Pons (tissue), 1 donor: ENCODE measurements around the gene TCEA2.

Experiments
- DNase-seq: peaks from one replicate; pipeline ENCODE4 v3.0.0-alpha.2; 2016; ENCODE audit warnings: low spot score

Gene TCEA2

DNA sequence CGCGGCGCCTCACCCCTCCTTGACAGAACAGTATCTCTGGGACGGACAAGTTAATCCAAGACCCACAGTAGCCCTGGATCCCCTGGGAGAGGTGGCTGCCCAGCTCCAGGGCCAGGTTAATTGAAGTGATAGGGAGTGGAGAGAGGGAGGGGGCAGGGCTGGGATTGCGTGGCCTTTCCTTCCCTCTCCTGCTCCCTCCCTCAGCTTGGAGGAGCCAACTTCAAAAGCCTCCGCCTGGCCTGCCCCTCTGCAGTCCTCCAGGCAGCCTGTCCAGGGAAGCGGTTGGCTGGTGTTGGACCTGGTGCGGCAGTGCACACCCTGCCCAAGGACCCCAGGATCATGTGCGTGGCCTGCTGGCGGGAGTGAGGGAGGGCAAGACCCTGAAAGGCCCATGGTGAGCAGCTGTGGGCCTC lies 27.1 kb upstream of the TCEA2 start, which contains the start of gene C20orf204:
Gene C20orf204, plus strand, starts transcription at position 250 of the 413 bp plus-strand sequence. Its CDS starts 142 bp downstream, at position 392.
- DNase-seq: no peak

DNA sequence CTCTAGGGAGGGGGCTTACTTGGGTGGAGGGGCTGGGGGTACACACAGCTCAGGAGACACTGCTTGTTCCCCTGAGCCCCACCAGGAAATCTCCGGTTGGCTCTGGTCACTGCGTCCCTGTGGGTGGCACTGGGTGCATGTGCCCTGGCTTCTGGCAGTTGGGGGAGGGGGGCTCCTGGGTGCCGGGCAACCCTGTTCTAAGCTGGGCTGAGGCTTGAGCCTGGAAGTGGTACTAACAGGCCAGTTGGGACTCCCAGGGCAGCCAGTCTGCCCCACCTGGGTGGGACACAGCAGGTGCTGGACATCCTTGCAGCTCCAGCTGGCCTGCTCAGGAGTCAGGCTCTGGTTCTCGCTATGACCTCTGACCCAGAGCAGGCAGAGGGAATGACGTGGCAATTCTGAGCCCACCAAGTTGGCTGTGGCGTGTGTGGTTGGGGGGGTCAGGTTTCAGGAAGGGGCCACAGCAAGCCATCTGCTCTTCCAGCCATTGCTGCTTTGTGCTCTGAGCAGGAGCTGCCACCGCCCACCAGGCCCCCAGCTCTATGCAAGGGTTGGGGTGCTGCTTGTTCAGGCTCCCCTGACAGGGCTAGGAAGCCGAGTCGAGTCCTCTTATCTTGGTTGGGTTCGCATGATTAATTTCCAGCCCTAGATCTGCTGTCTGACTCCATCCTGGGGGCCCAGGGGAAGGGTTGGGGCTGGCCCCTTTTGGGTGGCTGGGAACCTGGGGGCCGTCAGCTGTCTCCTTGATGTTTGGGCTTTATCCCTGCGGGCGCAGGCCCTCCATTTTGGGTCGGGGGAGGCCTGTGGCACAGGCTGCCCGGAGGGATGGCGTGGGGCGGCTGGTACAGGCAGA lies 26.4 kb upstream of the TCEA2 start:
- no peak for DNase-seq

DNA sequence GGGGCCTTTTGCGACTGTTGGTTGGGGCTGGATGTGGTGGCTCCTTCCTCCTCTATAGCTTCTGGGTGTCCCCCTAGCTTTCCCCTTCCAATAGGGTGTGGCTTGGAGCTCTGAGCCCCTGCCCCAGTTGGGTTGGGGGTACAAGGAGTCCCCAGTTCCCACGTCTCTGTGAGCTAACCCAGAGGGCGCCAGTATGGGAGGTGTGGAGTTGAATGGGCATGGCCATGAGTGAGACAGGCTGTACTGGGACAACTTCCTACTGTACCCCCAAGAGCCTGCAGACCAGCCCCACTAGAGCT lies 25.9 kb upstream of the TCEA2 start:
- no peak for DNase-seq

DNA sequence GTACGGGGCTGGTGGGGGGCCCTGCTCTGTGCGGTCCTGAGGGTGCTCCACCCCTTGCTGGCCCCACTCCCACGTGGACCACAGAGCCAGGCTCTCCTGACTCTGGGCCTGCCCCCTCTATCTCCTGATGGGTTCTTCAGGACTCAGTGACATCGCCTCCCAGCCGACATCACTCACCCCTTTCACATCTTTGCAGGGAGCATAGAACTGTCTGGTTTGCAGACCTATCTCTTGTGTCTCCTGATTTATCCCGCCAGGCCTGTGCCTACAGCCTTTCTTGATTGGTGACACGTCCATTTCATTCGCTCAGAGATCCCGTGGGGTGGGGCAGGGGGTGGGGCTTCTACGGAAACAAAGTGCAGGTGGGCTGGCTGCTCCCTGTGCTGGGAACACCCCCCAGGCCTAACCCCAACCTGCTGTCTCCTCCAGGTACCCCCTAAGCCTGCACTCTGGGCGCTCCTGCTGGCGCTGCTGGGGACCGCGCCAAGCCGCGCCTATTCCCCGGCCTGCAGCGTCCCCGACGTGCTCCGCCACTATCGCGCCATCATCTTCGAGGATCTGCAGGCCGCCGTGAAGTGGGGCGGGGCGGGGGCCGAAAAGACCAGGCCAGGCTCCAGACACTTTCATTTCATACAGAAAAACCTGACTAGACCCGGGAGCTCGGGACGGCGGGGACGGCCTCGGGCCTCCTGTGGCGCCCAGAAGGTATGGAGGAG lies 25.3 kb upstream of the TCEA2 start:
- no peak for DNase-seq

DNA sequence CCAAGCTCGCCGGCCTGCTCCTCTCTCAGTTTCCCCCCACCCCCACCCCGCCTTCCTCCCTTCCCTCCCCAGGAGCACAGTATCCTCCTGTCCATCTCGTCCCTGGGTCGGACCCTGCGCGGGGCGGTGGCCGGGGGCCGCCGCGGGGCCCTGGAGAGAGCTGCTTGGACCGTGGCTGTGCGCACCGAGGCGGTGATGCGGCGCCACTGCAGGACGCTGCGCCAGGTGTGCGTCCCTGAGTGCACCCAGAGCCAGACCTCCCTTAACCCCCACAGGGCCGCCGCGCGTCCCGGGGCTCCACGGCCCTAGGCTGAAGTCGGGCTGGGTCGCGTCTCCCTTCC lies 24.8 kb upstream of the TCEA2 start:
- DNase-seq: no peak

DNA sequence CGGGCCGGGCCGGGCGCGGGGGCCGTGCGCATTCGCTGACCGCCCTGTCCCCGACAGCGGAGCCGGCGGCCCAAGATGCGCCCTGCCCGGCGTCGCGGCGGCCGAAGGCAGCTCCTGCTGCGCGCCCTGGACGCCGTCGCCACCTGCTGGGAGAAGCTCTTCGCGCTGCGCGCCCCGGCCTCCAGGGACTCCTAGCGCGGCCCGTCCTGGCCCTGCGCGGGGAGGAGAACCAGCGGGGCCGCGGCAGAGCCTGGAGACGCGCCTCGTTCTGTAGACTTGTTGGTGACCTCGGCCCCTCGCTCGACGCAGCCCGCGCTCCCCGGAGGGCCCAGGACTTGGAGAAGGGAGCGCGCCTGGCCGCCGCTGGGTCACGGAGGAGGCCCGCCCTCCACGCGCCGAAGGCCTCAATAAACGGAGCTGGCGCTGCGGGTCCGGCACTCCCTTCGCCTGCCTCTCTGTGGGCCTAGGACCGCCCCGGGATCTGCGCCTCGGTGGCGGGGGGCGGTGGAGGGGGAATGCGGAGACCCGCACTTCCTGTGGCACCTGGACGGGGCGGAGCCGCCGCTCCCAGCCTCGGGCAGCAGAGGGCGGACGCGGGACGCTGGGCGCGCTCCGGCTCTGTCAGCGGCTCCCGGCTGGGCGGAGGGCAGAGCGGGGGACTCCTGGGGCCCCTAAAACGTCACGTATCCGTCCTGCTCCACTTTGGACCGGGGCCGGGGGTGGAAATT lies 24.3 kb upstream of the TCEA2 start:
- DNase-seq: no peak

DNA sequence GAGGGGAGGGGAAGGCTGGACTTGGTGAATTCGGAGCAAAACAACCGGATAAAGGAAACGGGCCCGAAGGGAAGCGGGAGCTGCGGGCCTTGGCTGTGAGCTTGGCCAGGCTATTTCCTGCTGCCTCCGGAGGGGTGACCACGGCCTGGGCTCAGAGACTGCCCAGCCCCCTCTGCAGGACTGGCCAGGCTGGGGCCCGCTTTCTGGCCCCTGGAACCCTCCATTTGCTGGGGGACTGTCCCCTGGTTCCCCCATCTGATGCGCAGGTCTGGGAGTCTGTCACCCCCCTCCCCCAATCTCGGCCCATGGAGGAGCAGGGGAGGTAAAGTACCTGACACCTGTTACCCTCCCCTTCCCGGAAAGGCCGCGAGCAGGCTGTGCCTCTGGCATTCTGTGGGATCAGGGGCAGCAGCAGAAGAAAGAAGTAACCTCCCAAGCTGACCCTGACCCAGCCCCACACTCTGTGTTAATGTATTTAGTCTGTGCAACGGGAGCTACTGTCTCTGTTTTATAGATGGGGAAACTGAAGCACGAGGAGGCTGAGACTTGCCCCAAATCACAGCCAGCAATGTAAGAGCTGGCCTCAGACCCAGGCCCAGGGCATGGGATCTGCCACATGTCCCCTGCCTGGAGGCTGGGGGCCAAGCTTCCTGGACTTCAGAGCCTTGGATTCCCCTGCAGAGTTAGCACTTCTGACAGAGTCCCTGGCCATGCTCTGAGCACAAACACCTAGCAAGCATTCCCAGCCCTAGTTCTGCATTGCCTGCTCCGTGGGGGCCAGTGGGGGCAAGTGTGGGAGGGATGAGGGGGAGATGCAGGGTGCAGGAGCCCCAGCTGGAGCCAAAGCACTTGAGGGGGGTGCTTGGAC lies 23.5 kb upstream of the TCEA2 start:
- no peak for DNase-seq

DNA sequence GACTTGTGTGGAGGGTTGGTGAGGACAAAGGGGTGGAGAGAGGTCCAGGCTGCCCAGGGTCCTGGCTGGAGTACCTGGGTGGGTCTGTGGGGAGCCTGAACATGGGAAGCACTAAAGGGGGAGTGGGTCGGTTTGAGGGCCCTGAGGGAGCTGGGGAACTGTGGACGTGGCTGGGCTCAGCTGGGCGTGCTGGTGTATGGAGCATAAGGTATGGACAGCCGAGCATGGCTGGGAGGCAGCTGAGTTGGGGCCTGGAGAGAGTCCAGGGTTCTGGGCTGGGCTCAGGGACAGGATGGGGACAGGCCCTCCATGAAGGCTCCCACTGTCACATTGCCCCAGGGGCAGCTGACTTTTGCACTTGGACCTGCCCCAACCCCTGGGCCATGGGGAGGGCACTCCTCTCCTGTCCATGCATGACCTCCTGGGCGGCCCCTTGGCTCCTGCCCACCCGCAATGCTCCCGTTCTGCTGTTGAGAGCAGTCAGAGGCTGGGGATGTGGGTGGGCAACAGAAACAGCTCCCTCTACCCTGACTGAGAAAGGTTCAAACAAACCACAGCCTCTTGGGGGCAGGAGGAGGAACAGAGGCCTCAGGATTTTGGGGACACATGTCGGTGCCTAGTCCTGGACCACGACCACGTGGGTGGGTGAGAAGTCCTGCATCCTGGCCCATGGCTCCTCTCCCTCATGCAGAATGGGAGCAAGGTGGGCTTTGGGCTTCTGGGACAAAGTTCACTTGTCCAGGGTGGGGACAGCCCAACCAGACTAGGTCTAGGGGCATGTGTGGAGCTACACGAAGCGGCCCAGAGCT lies 22.6 kb upstream of the TCEA2 start:
- no peak for DNase-seq

DNA sequence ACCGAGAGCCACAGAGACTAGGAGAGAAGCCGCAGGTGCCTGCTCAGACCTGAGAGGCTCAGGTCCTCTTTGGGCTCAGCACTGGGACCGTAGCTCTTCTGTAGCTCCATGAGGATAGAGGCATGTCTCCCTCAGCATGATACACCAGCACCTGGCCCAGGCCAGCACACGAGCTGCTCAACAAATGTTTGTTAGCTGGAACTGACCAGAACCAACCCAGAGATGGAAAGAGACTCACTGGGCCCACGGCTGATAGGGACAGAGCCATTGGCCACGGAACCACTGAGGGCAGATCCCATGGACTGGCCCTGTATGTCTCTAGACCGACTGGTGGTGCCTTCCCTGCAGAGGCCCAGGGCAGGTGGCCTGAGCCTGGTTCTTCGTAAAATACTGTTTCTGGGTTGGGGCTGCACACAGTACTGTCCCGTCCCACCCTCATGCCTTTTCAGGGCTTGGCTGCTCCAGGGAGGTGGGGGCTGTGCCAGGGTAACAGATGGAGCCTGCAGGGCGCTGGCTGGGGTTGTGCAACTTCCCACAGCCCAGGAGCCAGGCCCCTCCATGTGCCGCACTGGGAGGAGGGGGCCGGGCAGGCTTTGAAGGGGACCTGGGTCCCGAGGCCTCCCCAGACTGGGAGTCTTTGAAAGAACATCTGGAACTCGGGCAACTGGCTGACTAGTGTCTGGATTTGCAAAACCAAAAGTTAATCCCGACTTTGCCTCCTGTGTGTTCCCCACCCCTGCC lies 21.8 kb upstream of the TCEA2 start:
- no peak for DNase-seq

DNA sequence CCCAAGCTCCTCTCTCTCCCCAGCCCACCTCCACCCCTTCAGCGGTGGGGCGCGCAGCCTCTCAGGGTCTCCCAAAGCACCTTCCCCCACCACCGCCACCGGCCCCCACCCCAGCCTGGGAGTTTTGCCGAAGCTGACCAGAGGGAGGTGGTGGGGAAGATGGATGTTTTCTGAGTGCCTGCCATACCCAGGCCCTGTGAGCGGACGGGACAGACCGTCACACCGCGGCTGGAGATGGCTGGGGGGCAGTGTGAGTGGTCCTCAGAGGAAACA lies 21.3 kb upstream of the TCEA2 start:
- no peak for DNase-seq

DNA sequence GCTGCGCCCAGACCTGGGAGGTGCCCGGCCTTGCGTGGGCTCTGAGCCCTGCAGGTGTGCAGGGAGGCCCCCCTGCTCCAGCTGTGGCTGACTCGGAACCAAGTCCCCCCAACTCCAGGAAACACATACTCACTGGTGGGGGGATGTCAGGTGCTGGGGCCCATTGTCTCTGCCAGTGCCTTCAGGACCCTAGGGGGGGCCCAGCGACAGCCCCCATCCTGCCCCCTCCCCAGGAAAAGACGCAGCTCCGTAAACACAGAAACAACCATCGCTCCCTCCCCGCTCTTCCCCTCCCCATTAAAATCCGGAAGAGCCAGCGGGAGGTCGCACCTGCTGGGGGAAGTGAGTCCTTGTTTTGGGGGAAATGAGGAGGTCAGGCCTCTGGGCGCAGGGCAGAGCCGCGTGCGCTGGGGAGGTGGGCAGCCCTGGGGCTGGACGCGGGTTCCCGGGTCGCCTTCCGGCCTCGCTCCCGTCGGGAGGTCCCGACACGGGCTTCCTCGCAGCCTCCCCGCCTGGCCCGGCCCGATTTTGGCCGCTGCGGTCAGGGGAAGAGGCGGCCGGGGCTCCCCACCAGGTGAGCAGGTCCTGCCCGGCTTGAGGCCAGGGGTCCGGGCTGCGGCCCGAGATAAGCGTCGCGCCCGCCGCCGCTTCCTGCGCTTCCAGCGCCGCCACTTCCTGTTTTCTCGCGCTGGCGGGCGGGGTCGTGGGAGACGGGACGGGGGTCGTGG lies 20.8 kb upstream of the TCEA2 start:
- DNase-seq: no peak

DNA sequence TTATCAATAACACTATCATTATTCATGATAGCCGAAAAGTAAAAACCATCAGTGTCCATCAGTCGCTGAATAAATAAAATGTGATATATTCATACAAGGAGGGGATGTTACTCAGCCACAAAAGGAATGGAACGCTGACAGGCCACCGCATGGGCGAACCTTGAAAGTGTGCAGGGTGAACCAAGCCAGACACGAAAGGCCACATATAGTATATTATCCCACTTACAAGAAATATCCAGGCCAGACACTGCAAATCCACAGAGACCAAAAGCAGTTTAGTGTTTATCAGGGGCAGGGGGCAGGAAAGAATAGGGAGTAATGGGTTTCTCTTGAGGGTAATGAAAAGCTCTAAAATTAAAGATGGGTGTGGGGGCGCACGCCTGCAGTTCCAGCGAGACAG lies 19.2 kb upstream of the TCEA2 start:
- DNase-seq: no peak

DNA sequence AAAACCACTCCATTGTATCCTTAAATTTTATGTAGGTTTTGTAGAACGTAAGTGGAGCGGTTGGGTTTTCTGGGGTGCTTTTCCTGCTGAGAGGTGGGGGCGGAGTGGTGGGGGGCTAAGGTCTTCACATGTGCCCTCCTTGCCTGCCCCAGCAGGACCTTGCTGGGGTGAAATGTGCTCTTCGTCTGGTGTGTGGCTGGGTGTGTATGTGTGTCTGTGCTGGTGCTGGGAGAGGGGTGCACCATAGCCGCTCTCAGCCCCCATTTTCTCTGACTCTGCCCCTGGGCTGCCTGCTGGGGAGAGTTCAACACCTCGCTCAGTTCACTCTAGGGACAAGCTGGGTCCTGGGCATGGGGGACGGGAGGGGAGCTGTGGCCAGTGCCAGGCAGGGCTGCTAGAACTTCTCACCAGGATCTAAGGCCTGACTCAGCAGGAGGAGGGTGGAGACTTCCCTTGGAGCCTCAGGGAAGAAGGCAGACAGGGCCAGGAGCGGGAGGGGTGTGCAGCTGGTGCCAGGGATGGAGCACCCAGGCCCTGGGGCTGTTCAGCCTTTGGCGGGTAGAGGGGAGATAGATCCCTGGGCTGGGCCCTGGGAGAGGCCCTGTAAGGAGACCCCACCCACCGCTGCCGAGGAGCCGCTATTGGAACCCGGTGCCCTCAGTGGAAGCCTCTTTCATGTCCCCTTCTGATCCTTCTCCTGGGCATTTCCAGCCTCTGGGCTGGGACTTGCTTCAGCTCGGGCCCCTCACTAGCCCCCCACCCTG lies 18.3 kb upstream of the TCEA2 start:
- no peak for DNase-seq

DNA sequence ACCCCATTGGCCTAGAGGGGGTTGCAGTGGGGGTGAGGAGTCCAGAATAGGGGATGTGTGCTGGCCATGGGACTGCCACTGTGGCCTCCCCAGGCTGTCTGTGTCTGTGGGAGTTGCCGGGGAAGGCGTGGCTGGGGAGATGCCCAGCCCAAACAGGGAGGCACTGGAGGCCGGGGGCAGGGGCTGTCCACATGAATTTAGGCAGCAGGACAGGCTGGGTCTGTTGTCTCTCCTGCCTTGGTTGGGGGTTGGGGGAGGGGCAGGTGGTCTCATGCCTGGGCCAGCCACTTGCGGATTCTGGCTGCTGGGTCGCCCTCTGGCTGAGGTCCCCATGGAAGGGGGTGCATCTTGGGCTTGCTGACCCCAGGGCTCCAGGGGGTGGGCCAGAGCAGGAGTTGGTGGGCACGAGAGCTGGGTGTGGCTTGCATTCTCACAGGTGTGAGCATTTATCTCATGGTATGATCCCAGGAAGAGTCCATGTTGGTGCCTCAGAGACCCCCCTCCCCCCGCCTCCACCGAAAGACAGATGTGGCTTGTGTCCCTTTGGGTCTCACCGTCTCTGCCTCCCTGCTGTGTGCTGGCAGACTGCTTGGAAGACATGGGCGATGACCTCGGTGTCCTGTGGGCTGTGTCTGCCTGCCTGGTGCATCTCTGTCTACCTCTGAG lies 17.5 kb upstream of the TCEA2 start:
- no peak for DNase-seq

DNA sequence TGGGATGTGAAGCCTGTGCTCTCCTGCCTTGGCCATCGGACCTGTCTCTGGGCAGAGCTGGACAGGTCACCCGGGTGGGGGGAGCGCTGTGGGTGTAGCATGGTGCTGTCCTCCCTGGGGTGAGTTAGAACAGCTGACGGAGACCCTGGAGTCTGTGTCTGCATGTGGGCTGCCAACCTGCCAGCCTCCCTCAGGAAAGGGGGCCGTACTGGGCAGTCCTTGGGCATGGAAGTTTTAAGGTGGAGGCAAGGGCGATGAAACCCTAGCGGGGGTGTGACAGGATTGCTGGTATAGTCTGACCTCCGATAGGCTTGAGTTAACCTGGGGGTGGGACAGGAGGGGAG lies 16.0 kb upstream of the TCEA2 start:
- DNase-seq: no peak

DNA sequence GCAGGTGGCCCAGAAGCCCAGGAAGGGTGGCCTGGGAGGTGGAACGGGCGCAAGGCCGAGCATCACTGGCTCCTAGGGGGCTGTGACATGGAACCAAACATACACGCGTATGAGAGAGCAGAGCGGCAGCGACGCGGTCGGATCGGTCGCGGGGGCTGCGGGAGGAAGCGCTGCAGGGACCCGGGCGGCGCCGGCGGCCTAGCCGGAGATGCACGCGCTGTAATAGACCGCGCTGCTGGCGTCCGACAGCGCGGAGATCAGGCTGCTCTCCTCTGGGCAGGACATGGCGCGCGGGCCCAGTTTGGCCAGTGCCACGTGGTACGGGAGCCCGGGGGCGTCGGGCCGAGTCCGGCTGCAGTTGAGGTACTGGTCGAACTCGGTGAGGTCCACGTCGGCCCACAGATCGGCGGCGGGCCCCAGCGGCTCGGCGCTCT lies 15.0 kb upstream of the TCEA2 start:
- no peak for DNase-seq

DNA sequence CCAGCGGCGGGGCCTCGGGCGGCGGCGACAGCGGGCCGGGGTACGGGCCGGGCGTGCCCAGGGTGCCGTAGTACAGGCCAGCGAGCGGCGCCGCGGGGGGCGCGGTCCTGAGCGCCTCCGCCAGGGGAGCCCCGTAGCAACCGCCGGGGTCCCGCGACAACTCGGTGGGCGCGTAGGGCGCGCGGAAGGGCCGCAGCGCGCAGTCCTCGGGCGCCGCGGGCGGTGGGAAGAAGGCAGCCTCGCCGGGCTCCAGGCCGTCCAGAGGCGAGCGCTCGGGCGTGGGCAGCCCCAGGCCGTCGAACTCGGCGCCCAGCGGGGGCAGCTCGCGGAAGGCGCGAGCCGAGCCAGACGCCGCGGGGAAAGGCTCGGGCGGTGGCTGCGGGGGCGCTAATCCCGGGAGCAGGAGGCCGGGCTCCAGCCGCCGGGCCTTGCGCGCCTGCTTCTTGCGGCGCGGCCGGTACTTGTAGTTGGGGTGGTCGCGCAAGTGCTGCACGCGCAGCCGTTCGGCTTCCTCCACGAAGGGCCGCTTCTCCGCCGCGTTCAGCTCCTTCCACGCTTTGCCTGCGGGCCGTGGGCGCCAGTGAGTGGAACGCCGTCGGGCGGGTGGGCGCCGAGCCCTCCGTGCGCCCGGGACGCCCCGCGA lies 14.5 kb upstream of the TCEA2 start:
- DNase-seq: no peak
